Activated naive CD8-positive, alpha-beta T cell treated with anti-CD3 and anti-CD28 coated beads, Interleukin-2, amount 10 ng/mL, durations not matched to agents 7 days and 5 days (primary cell): ENCODE data around the gene CCDC170. TPM values are rescaled to one million over a fixed set of nuclear protein-coding genes. Genes with fewer than 3 reads are reported as not detected.

ENCODE experiments used
- ATAC-seq: fragments of 150-1000 bp; cut with Tn5 transposase; one replicate; pipeline ENCODE4 v1.10.0; 2021; ENCODE audit warnings: low read depth, moderate library complexity
- POLR2A ChIA-PET: fragments of 350-600 bp; sonication (Branson Sonifier 250); formaldehyde crosslinking; loops from one replicate; lab custom pipeline; 2021; ENCODE audit warnings: antibody characterized with exemption; lab: Charles Lee
- DNase-seq: peaks from one replicate; pipeline ENCODE4 v3.0.0; 2021
- H3K27ac Mint-ChIP-seq: one replicate; pipeline ENCODE4 v1.8.0; 2022; ENCODE audit warnings: mild to moderate bottlenecking, mixed read lengths
- H3K27me3 Mint-ChIP-seq: one replicate; pipeline ENCODE4 v1.8.0; 2022; ENCODE audit warnings: mild to moderate bottlenecking, moderate library complexity, mixed read lengths
- H3K36me3 Mint-ChIP-seq: one replicate; pipeline ENCODE4 v1.8.0; 2021; ENCODE audit warnings: mild to moderate bottlenecking, mixed read lengths
- H3K4me1 Mint-ChIP-seq: one replicate; pipeline ENCODE4 v1.8.0; 2021; ENCODE audit warnings: mixed read lengths
- H3K4me3 Mint-ChIP-seq: one replicate; pipeline ENCODE4 v1.8.0; 2022; ENCODE audit warnings: mild to moderate bottlenecking, moderate library complexity, mixed read lengths
- H3K9me3 Mint-ChIP-seq: one replicate; pipeline ENCODE4 v1.8.0; 2021; ENCODE audit warnings: mixed read lengths
- total RNA-seq, 2 experiments: library from RNA; stranded (reverse); gene quantifications; one replicate each; pipeline ENCODE4 v1.2.3, GENCODE V29; 2021

Gene CCDC170
- total RNA-seq, 2 experiments from 2014 or later = not detected

GRCh38 chr6:151641028-151641427 lies 147.2 kb downstream of the CCDC170 start:
- Mint-ChIP-seq H3K9me3 (no peaks in the 10 kb centered on the region), H3K27me3 (peaks cover 18% of the 10 kb centered on the region), H3K36me3 (no peaks in the 10 kb centered on the region), H3K4me3 (no peak overlapping the region), H3K27ac (no peak overlapping the region), H3K4me1 (no peaks in the 10 kb centered on the region)
- no peak for DNase-seq
- POLR2A ChIA-PET = no interaction called here
- no peak for ATAC-seq

GRCh38 chr6:151647976-151648639 lies 154.3 kb downstream of the CCDC170 start:
- POLR2A ChIA-PET = no interaction called here
- Mint-ChIP-seq H3K4me3 (no peak overlapping the region), H3K27me3 (peaks cover 19% of the 10 kb centered on the region), H3K4me1 (no peaks in the 10 kb centered on the region), H3K9me3 (no peaks in the 10 kb centered on the region), H3K36me3 (no peaks in the 10 kb centered on the region), H3K27ac (no peak overlapping the region)
- ATAC-seq (no peak), DNase-seq (no peak)

DNA sequence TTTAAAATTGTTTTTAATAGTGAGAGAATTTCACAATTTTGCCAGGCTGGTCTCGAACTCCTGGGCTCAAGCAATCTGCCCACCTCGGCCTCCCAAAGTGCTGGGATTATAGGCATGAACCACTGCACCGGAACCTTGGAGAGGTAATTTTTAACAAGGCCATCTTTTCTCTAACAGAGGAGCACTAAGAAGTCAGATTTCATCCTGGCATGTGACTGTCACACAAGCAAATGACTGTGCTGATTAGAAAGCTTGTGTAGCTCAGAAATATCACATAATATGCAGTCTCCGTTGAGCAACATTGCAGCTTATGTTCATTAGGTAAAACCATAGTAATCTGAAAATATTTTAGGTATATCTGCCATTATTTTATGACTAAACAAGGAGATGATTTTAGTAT lies 156.0 kb downstream of the CCDC170 start:
- Mint-ChIP-seq H3K4me1 (no peaks in the 10 kb centered on the region), H3K4me3 (no peak overlapping the region), H3K36me3 (no peaks in the 10 kb centered on the region), H3K27ac (no peak overlapping the region), H3K27me3 (peaks cover 15% of the 10 kb centered on the region), H3K9me3 (no peaks in the 10 kb centered on the region)
- DNase-seq = no peak
- POLR2A ChIA-PET = no interaction called here
- no peak for ATAC-seq

GRCh38 chr6:151651639-151652038 lies 157.8 kb downstream of the CCDC170 start:
- no peaks in the 10 kb centered on the region for H3K4me1 Mint-ChIP-seq
- POLR2A ChIA-PET = no interaction called here
- peaks cover 5% of the 10 kb centered on the region for H3K27me3 Mint-ChIP-seq
- H3K36me3 Mint-ChIP-seq = no peaks in the 10 kb centered on the region
- ATAC-seq (no peak), DNase-seq (no peak)
- no peaks in the 10 kb centered on the region for H3K9me3 Mint-ChIP-seq
- no peak overlapping the region for H3K4me3 Mint-ChIP-seq
- no peak overlapping the region for H3K27ac Mint-ChIP-seq

DNA sequence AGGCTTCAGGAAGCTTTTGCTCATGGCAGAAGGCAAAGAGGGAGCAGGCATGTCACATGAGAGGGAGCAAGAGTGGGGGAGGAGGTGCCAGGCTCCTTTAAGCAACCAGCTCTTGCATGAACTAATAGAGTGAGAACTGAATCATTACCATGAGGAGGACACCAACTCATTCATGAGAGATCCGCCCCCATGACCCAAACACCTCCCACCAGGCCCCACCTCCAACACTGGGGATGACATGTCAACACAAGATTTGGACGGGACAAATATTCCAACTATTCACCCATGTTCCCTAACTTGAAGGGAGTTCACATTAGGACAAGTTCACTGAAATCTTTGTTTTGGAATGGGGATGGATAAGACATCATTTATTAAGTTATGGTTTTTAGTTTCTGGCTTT lies 158.5 kb downstream of the CCDC170 start:
- no peak overlapping the region for H3K27ac Mint-ChIP-seq
- no peak for DNase-seq
- ATAC-seq = no peak
- peaks cover 2% of the 10 kb centered on the region for H3K27me3 Mint-ChIP-seq
- POLR2A ChIA-PET = no interaction called here
- no peak overlapping the region for H3K4me3 Mint-ChIP-seq
- no peaks in the 10 kb centered on the region for H3K4me1 Mint-ChIP-seq
- H3K36me3 Mint-ChIP-seq = no peaks in the 10 kb centered on the region
- H3K9me3 Mint-ChIP-seq = no peaks in the 10 kb centered on the region

DNA sequence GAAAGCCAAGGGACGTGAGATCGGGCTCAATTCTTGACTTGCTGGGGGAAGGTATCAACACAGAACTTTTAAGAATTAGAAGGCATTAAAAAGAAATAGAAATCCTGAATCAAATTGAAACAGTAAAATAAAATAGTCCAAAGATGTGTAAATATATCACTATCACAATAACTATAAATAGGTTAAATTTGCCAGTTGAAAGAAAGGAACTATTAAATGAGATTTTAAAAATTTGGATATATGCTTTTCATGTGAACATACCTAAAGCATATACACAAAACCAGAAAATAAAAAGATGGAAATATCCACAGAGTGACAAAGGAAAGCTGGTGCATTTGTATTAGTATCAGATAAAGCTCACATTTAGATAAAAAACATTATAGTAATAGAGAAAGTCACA lies 161.3 kb downstream of the CCDC170 start:
- Mint-ChIP-seq H3K36me3 (no peaks in the 10 kb centered on the region), H3K4me1 (no peaks in the 10 kb centered on the region), H3K27me3 (no peaks in the 10 kb centered on the region), H3K9me3 (no peaks in the 10 kb centered on the region), H3K27ac (no peak overlapping the region), H3K4me3 (no peak overlapping the region)
- no peak for DNase-seq
- no peak for ATAC-seq
- POLR2A ChIA-PET = no interaction called here

DNA sequence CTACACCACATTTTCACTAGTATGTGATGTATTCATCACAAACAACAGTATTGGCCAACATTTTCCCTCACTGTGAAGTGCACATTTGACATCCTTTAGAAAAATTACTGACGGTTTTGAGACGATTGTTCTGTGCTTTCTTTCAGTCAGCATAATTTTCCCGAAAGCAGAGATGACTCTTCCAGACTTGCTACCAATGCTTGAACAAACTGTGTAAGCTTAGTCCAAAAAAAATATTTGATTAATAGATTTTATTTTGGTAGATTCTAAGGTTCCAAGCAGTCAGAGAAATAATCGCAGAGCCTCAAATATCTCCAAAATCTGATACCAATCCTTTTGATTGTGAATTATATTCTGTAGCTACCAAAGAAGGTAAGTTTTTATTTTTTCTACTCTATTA lies 162.6 kb downstream of the CCDC170 start:
- ATAC-seq (no peak), DNase-seq (no peak)
- Mint-ChIP-seq H3K4me3 (no peak overlapping the region), H3K36me3 (no peaks in the 10 kb centered on the region), H3K27ac (no peak overlapping the region), H3K27me3 (no peaks in the 10 kb centered on the region), H3K4me1 (no peaks in the 10 kb centered on the region), H3K9me3 (no peaks in the 10 kb centered on the region)
- POLR2A ChIA-PET = no interaction called here

- no peaks in the 10 kb centered on the region for H3K36me3 Mint-ChIP-seq
- DNase-seq (no peak), ATAC-seq (no peak)
- no peaks in the 10 kb centered on the region for H3K4me1 Mint-ChIP-seq
- POLR2A ChIA-PET = no interaction called here
- no peak overlapping the region for H3K4me3 Mint-ChIP-seq
- no peak overlapping the region for H3K27ac Mint-ChIP-seq
- no peaks in the 10 kb centered on the region for H3K9me3 Mint-ChIP-seq
- H3K27me3 Mint-ChIP-seq = peaks cover 3% of the 10 kb centered on the region
Measured at GRCh38 chr6:151658091-151658490, 164.3 kb downstream of the CCDC170 start.

DNA sequence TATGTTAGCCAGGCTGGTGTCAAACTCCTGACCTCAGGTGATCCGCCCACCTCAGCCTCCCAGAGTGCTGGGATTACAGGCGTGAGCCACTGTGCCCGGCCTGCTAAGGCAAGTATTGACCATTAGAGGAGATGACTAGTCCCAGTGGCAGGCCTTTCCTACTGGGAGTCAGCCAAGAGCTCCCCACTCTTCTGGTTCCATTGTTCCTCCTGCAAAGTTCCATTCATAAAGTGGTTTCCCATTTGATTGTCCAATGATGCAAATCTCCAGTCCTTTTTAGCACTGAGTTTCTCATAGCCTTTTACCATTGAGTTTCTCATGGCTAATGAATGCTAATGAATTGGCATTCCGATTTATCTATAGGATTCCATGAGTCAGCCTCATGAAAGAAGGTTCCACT lies 165.4 kb downstream of the CCDC170 start:
- POLR2A ChIA-PET = no interaction called here
- no peak for DNase-seq
- H3K4me3 Mint-ChIP-seq = no peak overlapping the region
- H3K27me3 Mint-ChIP-seq = peaks cover 7% of the 10 kb centered on the region
- no peak overlapping the region for H3K27ac Mint-ChIP-seq
- H3K4me1 Mint-ChIP-seq = no peaks in the 10 kb centered on the region
- no peaks in the 10 kb centered on the region for H3K9me3 Mint-ChIP-seq
- ATAC-seq = no peak
- no peaks in the 10 kb centered on the region for H3K36me3 Mint-ChIP-seq

DNA sequence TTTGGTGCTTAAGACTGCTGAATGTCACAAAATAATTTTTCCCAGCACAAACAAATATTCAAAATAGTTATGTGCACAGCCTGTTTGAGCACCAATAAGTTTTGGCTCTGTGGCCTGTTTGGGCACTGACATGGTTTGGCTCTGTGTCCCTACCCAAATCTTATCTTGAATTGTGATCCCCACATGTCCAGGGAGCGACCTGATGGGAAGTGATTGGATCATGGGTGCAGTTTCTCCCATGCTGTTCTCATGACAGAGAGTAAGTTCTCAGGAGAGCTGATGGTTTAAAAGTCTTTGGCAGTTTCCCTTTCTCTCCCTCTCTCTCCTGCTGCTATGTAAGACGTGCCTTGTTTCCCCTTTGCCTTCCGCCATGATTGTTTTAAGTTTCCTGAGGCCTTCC lies 167.7 kb downstream of the CCDC170 start:
- no peaks in the 10 kb centered on the region for H3K4me1 Mint-ChIP-seq
- no peak overlapping the region for H3K27ac Mint-ChIP-seq
- no peaks in the 10 kb centered on the region for H3K36me3 Mint-ChIP-seq
- H3K4me3 Mint-ChIP-seq = no peak overlapping the region
- no peaks in the 10 kb centered on the region for H3K9me3 Mint-ChIP-seq
- H3K27me3 Mint-ChIP-seq = peaks cover 10% of the 10 kb centered on the region
- no peak for DNase-seq
- POLR2A ChIA-PET = no interaction called here
- ATAC-seq = no peak

DNA sequence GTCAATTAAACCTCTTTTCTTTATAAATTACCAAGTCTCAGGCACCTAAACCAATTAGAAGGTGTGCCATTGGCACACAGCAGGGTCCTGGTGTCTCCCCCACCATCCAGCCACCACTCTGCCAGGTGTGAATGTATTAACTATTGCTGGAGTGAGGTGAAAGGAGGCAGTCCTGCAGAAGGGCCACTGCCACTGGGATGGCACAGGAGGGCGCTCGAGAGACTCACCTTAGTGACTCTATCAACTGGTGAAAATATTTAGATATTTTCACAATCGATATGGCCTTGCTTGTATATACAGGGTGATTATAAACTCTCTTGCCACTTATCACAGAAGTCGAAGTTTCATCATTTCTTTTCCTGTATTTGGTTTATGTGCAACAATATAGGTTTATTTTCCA lies 168.1 kb downstream of the CCDC170 start:
- Mint-ChIP-seq H3K36me3 (no peaks in the 10 kb centered on the region), H3K27me3 (peaks cover 13% of the 10 kb centered on the region), H3K4me1 (no peaks in the 10 kb centered on the region), H3K27ac (no peak overlapping the region), H3K4me3 (no peak overlapping the region), H3K9me3 (no peaks in the 10 kb centered on the region)
- POLR2A ChIA-PET = no interaction called here
- no peak for DNase-seq
- no peak for ATAC-seq

- H3K4me3 Mint-ChIP-seq = no peak overlapping the region
- H3K9me3 Mint-ChIP-seq = no peaks in the 10 kb centered on the region
- no peaks in the 10 kb centered on the region for H3K36me3 Mint-ChIP-seq
- POLR2A ChIA-PET = no interaction called here
- H3K27me3 Mint-ChIP-seq = peaks cover 13% of the 10 kb centered on the region
- no peak overlapping the region for H3K27ac Mint-ChIP-seq
- DNase-seq (no peak), ATAC-seq (no peak)
- no peaks in the 10 kb centered on the region for H3K4me1 Mint-ChIP-seq
Measured at GRCh38 chr6:151663559-151663958, 169.7 kb downstream of the CCDC170 start.

GRCh38 chr6:151664390-151664789 lies 170.6 kb downstream of the CCDC170 start:
- no peak overlapping the region for H3K4me3 Mint-ChIP-seq
- H3K36me3 Mint-ChIP-seq = no peaks in the 10 kb centered on the region
- ATAC-seq (no peak), DNase-seq (no peak)
- no peaks in the 10 kb centered on the region for H3K4me1 Mint-ChIP-seq
- no peak overlapping the region for H3K27ac Mint-ChIP-seq
- POLR2A ChIA-PET = no interaction called here
- H3K27me3 Mint-ChIP-seq = peaks cover 13% of the 10 kb centered on the region
- H3K9me3 Mint-ChIP-seq = no peaks in the 10 kb centered on the region

- ATAC-seq (no peak), DNase-seq (no peak)
- H3K27me3 Mint-ChIP-seq = peaks cover 13% of the 10 kb centered on the region
- no peak overlapping the region for H3K4me3 Mint-ChIP-seq
- H3K27ac Mint-ChIP-seq = no peak overlapping the region
- POLR2A ChIA-PET = no interaction called here
- H3K36me3 Mint-ChIP-seq = no peaks in the 10 kb centered on the region
- no peaks in the 10 kb centered on the region for H3K9me3 Mint-ChIP-seq
- no peaks in the 10 kb centered on the region for H3K4me1 Mint-ChIP-seq
Measured at GRCh38 chr6:151665329-151665728, 171.5 kb downstream of the CCDC170 start.

DNA sequence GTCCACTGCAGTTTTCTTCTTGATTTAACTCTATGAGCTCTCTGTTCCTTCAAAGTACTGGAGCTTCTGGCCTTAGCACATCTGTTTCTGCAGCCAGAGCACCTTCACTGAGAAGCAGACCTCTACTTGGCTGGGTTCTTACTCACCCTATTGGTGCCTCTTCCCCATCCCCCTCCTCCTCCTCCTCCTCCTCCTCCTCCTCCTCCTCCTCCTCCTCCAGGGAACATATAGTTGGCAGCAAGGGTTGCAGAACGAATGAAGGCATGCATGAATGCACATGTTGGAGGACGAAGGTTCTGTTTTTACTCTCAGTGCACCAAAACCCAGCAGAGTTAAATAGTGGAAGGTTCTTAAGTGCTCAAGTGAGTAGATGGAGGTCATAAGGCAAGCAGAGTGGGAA lies 172.7 kb downstream of the CCDC170 start:
- ATAC-seq = no peak
- no peaks in the 10 kb centered on the region for H3K9me3 Mint-ChIP-seq
- peaks cover 13% of the 10 kb centered on the region for H3K27me3 Mint-ChIP-seq

More for the DNA sequence above, 172.7 kb downstream of the CCDC170 start:
- Mint-ChIP-seq H3K27ac (no peak overlapping the region), H3K36me3 (no peaks in the 10 kb centered on the region), H3K4me3 (no peak overlapping the region), H3K4me1 (no peaks in the 10 kb centered on the region)
- POLR2A ChIA-PET = no interaction called here
- DNase-seq = no peak
